ENCODE measurements around the gene ATG9A.
A peak's percentile ranks its signal among the peaks of the same experiment; 100 is the strongest.
"Not testable (repeated sequence)": the region's sequence is repeated elsewhere in the genome, so short reads cannot be mapped to it uniquely, and the experiment has no call there.

The ATG9A gene

GRCh38 chr2:219229305-219230058 lies at the start of gene ATG9A, which contains the start of gene ANKZF1:
Gene ATG9A, minus strand, starts transcription at chr2:219229636. Its CDS starts 1,612 bp downstream, at chr2:219228024.
Gene ANKZF1, plus strand, starts transcription at chr2:219229806. Its CDS starts 452 bp downstream, at chr2:219230258.
- peak; percentile 96 for DNase-seq

- no peak for DNase-seq
Measured at GRCh38 chr2:219278655-219279150, 49.3 kb upstream of the ATG9A start.

- peak; percentile 50 for DNase-seq
Measured at GRCh38 chr2:219277703-219278654, 48.5 kb upstream of the ATG9A start.

GRCh38 chr2:219274361-219274921 lies 45.0 kb upstream of the ATG9A start:
- DNase-seq = no peak

- no peak for DNase-seq
Measured at GRCh38 chr2:219273937-219274336, 44.5 kb upstream of the ATG9A start.

GRCh38 chr2:219272995-219273394 lies 43.6 kb upstream of the ATG9A start:
- DNase-seq = no peak

- DNase-seq = no peak
Measured at GRCh38 chr2:219272356-219272755, 42.9 kb upstream of the ATG9A start.

GRCh38 chr2:219271021-219271420 lies 41.6 kb upstream of the ATG9A start:
- DNase-seq = no peak

GRCh38 chr2:219270055-219270372 lies 40.6 kb upstream of the ATG9A start:
- DNase-seq = no peak

GRCh38 chr2:219269362-219270054 lies 40.1 kb upstream of the ATG9A start:
- DNase-seq = peak; percentile 41

- no peak for DNase-seq
Measured at GRCh38 chr2:219268294-219268693, 38.9 kb upstream of the ATG9A start.

GRCh38 chr2:219266886-219267285 lies 37.5 kb upstream of the ATG9A start:
- DNase-seq = no peak

GRCh38 chr2:219266232-219266631 lies 36.8 kb upstream of the ATG9A start:
- DNase-seq = no peak

GRCh38 chr2:219261024-219261855 lies 31.8 kb upstream of the ATG9A start:
- no peak for DNase-seq

GRCh38 chr2:219258942-219259341 lies 29.5 kb upstream of the ATG9A start:
- DNase-seq = not testable (repeated sequence)

GRCh38 chr2:219254590-219255201 lies 25.3 kb upstream of the ATG9A start:
- DNase-seq = no peak

- DNase-seq = peak; percentile 71
Measured at GRCh38 chr2:219253753-219254589, 24.5 kb upstream of the ATG9A start, which contains the start of gene TUBA4A. Gene TUBA4A, minus strand, starts transcription at chr2:219253918. Its CDS starts 60 bp downstream, at chr2:219253858.

GRCh38 chr2:219252900-219253752 lies 23.7 kb upstream of the ATG9A start, which contains the start of gene TUBA4B:
Gene TUBA4B, plus strand, starts transcription at chr2:219253243. Its CDS starts 165 bp downstream, at chr2:219253408.
- DNase-seq = peak; percentile 24

- no peak for DNase-seq
Measured at GRCh38 chr2:219252570-219252899, 23.1 kb upstream of the ATG9A start.
